ENCODE measurements around the gene STX1B. TPM values are rescaled to one million over a fixed set of nuclear protein-coding genes. Genes with fewer than 3 reads are reported as not detected.

STX1B gene
- total RNA-seq, 1 experiment from 2014 or later = 15.9 TPM

DNA sequence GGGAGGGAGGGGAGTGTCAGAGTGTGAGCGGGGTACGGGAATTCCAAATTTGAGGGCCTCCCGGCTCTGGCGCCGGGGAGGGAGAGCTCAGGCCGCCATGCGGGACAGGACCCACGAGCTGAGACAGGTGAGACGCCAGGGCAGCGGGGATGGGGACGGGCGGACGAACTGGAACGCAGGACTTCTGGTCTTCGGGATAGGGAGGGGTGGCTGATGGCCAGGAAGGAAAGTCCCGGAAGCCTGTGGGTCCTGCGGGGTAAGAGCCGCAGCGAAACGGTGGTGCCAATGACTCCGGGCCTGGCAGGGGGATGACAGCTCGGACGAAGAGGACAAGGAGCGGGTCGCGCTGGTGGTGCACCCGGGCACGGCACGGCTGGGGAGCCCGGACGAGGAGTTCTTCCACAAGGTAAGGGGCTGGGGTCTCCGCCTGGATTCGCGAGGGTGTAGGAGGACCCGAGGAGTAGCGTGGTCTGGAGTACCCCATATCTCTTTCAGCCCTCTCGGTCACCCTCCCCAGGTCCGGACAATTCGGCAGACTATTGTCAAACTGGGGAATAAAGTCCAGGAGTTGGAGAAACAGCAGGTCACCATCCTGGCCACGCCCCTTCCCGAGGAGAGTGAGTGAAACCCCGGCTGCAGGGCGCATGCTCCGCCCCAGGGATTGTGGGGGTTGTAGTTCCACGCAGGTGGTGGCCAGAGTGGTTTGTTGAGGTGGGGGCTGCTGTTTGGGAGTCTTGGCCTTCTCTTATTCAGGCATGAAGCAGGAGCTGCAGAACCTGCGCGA is 23.5 kb upstream of the STX1B start (continued):
- TF ChIP-seq ZNF512 (CRISPR knock-in tag; IDR thresholded peaks at IDR 0.05; ENCODE audit: borderline replicate concordance) (no peak), GABPB1 (CRISPR knock-in tag; IDR thresholded peaks at IDR 0.05) (peak; percentile 21; the same call in 1 of the 2 replicates)
- TF ChIP-seq, protein P1, sequence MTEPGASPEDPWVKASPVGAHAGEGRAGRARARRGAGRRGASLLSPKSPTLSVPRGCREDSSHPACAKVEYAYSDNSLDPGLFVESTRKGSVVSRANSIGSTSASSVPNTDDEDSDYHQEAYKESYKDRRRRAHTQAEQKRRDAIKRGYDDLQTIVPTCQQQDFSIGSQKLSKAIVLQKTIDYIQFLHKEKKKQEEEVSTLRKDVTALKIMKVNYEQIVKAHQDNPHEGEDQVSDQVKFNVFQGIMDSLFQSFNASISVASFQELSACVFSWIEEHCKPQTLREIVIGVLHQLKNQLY (CRISPR knock-in tag; IDR thresholded peaks at IDR 0.05) = no peak

DNA sequence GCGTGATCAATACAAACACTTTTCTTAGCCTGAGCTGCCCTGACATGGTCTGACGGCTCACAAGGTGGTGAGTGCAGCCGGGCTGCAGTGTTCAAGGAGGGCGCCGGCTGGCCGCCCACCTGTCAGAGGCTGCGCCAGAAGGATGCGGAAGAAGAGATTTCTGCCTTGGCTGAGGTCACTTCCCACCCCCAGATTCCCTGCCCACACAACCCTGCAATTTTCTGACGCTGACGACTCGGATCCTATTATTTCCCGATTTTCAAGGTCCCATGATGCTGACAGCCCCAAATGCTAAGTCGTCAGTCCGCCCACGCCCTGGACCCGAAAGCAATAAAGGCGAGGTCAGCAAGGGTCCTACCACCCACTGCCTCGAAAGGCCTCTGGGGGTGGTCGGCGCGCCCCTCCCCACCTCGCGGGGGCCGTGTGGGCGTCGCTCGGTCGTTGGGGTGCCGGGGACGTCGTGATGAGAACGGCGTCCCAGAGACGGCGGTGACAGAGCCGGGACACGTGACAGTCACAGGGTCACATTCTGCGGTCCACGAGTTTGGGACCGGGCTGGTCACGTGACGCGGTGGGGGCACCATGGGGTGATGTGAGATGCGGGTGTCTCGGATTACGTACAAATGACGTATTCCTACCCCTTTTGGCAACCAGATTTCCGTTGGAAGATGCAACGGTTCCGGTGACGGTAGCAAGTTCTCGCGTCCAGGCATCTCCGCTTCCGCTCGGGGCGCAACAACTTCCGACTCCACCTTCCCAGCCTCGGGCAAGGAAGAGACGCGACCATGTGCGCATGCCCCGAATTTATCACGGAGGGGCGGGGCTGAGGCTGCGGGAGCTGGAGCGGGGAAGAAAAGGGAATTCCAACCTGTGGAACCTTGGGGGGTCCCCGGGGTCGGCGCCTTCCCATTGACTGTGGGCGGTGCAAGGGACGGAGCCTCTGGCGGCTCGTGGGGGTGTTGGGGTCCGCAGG is 22.6 kb upstream of the STX1B start, which contains the start of gene STX4:
Gene STX4 (plus strand): TSS at position 823 of the 973 bp plus-strand sequence. CDS start 248 bp downstream, outside the sequence.
- H3K27ac Mint-ChIP-seq = peak within 1 kb of the TSS; percentile 70
- H3K36me3 Mint-ChIP-seq = no peaks in the 10 kb centered on the region
- peak; percentile 86 for ATAC-seq
- peak within 1 kb of the TSS; percentile 90 for H3K4me3 Mint-ChIP-seq
- H3K4me1 Mint-ChIP-seq = no peaks in the 10 kb centered on the region
- H3K9me3 Mint-ChIP-seq = no peaks in the 10 kb centered on the region
- peak; percentile 96 for DNase-seq (ENCODE audit: low spot score)
- ChIA-PET CTCF (interaction anchor here (1.0 to 2.7 kb wide), 9 partner anchors 9 to 109 kb away, joined by 3 to 16 read pairs (median 4); partner anchors contain the start of gene HSD3B7), POLR2A (interaction anchor here (0.8 to 1.0 kb wide), 2 partner anchors 9 to 49 kb away, joined by 3 read pairs; no protein-coding TSS in a partner anchor)
- no peaks in the 10 kb centered on the region; the same call in 1 of the 2 replicates for H3K27me3 Mint-ChIP-seq (ENCODE audit: low read depth)
- TF ChIP-seq CREB1 (CRISPR knock-in tag; IDR thresholded peaks at IDR 0.05) (peak; percentile 83; the same call in 1 of the 2 replicates), ZNF396 (CRISPR knock-in tag; IDR thresholded peaks at IDR 0.05; ENCODE audit: borderline replicate concordance) (no peak), ZMAT4 (CRISPR knock-in tag; IDR thresholded peaks at IDR 0.05) (no peak), IRF2 (CRISPR knock-in tag; IDR thresholded peaks at IDR 0.05; ENCODE audit: borderline replicate concordance, low read depth) (0 out of 2 replicates have a peak, but pooled peaks have one; percentile 30), NFE2L1 (CRISPR knock-in tag; IDR thresholded peaks at IDR 0.05) (peak; percentile 91; the same call in 1 of the 2 replicates), FOXP4 (CRISPR knock-in tag; IDR thresholded peaks at IDR 0.05) (peak; percentile 96), ZNF532 (CRISPR knock-in tag; IDR thresholded peaks at IDR 0.05; ENCODE audit: borderline replicate concordance) (no peak), IRF1 (CRISPR knock-in tag; IDR thresholded peaks at IDR 0.05) (peak; percentile 86; the same call in 1 of the 2 replicates), NFYB (CRISPR knock-in tag; conservative IDR thresholded peaks at IDR 0.05; ENCODE audit: low read depth) (no peak; the same call in 1 of the 2 replicates), RELA (CRISPR knock-in tag; IDR thresholded peaks at IDR 0.05; ENCODE audit: borderline replicate concordance) (peak; percentile 71; the same call in 1 of the 2 replicates), ZNF512 (CRISPR knock-in tag; IDR thresholded peaks at IDR 0.05; ENCODE audit: borderline replicate concordance) (no peak), MAX (CRISPR knock-in tag; IDR thresholded peaks at IDR 0.05) (peak; percentile 98), ZBTB21 (CRISPR knock-in tag; IDR thresholded peaks at IDR 0.05; ENCODE audit: borderline replicate concordance) (peak; percentile 100), HMGA2 (CRISPR knock-in tag; IDR thresholded peaks at IDR 0.05) (no peak)
- TF ChIP-seq, protein P2, sequence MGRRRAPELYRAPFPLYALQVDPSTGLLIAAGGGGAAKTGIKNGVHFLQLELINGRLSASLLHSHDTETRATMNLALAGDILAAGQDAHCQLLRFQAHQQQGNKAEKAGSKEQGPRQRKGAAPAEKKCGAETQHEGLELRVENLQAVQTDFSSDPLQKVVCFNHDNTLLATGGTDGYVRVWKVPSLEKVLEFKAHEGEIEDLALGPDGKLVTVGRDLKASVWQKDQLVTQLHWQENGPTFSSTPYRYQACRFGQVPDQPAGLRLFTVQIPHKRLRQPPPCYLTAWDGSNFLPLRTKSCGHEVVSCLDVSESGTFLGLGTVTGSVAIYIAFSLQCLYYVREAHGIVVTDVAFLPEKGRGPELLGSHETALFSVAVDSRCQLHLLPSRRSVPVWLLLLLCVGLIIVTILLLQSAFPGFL (CRISPR knock-in tag; IDR thresholded peaks at IDR 0.05; ENCODE audit: borderline replicate concordance) = no peak

Data from WTC11 (cell line).